Left hindlimb (tissue), 1 donor: ENCODE results near the gene BUB1B.

ENCODE experiments used
- DNase-seq: peaks from one replicate; pipeline ENCODE4 v3.0.0-alpha.2; 2018

The BUB1B gene

GRCh38 chr15:40254452-40254851 lies 93.6 kb downstream of the BUB1B start:
- DNase-seq: no peak

GRCh38 chr15:40255033-40255432 lies 94.2 kb downstream of the BUB1B start:
- DNase-seq: no peak

GRCh38 chr15:40256638-40257235 lies 95.9 kb downstream of the BUB1B start:
- no peak for DNase-seq

- DNase-seq: no peak
These were observed 97.0 kb downstream of the BUB1B start for GRCh38 chr15:40257656-40258450.

- DNase-seq: no peak
These were observed 97.7 kb downstream of the BUB1B start for GRCh38 chr15:40258544-40258943.

GRCh38 chr15:40259021-40259420 lies 98.2 kb downstream of the BUB1B start:
- DNase-seq: no peak

DNA sequence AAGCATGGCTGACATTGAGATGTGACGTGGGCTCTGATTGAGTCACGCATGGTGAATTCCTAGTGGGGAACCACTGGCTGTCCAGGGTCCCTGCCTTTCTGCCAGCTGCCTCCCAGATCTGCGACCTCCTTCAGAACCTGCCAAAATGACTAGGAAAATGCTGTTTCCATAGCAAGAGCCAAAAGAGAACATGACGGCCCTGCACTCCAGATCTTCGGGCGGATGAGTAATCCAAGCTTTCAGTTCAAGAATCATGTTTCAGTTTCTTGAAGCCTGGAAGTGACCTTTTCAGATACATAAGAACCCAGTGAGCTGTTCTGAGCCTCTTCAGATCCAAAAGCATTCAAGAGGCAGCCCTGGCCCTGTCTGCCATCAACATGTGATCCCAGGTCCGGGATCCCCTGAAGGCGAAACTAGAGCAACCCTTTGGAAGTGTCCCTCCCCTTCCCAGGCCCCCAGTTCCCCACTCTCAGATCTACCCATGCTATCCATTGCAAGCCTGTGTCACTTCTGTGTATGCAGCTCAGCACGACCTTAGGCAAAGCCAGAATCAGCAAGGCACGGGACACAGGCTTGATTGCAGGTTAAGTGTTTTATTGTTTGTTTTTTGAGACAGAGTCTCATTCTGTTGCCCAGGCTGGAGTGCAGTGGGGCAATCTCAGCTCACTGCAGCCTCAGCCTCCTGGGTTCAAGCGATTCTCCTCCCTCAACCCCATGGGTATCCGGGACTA lies 102.3 kb downstream of the BUB1B start:
- no peak for DNase-seq

- no peak for DNase-seq
These were observed 103.7 kb downstream of the BUB1B start for GRCh38 chr15:40264321-40265153.

- no peak for DNase-seq
These were observed 104.5 kb downstream of the BUB1B start for GRCh38 chr15:40265355-40265754.

DNA sequence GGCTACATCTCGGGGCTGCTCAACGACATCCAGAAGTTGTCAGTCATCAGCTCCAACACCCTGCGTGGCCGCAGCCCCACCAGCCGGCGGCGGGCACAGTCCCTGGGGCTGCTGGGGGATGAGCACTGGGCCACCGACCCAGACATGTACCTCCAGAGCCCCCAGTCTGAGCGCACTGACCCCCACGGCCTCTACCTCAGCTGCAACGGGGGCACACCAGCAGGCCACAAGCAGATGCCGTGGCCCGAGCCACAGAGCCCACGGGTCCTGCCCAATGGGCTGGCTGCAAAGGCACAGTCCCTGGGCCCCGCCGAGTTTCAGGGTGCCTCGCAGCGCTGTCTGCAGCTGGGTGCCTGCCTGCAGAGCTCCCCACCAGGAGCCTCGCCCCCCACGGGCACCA lies 105.0 kb downstream of the BUB1B start:
- no peak for DNase-seq

DNA sequence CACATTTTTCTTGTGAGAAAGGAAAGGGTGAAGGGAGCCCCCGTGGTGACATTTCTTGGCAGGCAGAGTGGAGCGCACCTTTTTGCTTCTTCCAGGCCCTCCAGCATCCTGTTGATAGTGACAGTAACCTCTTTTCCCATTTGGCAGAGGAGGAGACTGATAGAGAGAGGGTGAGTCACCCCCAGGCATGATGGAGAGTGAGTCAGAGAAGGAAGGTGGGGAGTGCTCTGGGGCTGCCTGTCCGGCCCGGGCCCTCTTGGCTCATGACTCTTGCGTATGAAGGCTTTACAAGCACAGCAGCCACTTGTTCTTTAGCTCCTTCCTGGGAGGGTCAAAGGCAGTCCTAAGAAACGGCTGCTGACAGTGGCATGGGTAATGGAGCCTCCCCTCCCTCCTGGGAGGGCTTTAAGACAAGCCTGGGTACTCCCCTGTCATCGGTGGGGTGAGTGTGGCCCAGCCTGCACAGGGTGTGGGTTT lies 106.0 kb downstream of the BUB1B start:
- DNase-seq: no peak

DNA sequence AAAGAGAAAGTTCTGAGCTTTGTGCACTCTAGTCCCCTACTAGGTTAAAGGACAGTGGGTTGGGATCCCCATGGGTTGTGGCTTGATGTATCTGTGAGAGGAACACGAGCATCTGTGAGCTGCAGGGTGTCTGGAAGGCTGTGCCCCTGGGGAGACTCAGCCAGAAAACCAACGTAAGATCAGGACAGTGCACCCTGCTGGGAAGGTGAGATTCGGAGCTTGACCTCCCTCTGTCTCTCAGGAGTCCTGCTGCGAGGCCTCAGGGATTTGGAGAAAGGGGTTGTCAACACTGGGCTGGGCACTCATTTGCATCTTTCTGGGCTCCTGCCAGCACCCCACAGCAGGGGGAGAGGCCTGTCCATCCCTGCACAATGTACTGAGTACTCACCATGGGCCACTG lies 106.8 kb downstream of the BUB1B start:
- DNase-seq: no peak

DNA sequence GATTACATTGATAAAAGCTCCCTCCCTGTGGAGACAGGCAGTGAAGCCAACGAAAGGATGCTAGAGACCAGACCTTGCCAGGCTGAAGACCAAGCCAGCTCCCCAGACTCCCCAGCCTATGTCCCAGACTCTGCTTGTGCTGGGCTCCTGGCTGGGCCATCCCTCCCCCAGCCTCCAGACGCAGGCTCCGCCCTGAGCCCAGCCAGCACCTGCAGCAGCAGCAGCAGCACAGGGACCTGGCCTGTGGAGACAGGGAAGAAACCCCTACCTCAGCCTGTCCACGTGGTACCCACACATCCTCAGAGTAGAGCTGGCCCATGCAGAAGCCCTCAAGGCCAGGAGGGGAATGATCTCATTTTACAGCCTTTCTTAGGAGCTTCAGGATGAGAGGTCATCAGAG lies 108.7 kb downstream of the BUB1B start:
- DNase-seq: no peak

- no peak for DNase-seq
These were observed 109.6 kb downstream of the BUB1B start for GRCh38 chr15:40270246-40270995.
